ENCODE measurements around the gene MYOT. TPM values are rescaled to one million over a fixed set of nuclear protein-coding genes. Genes with fewer than 3 reads are reported as not detected.
A peak's percentile ranks its signal among the peaks of the same experiment; 100 is the strongest.

MYOT gene
- total RNA-seq, 1 experiment from 2014 or later: not detected

- DNase-seq: no peak
- Histone ChIP-seq H3K4me3 (no peak overlapping the region), H3K27ac (no peak overlapping the region), H3K36me3 (no peaks in the 10 kb centered on the region), H3K27me3 (no peaks in the 10 kb centered on the region; the same call in 1 of the 2 replicates), H3K4me1 (no peaks in the 10 kb centered on the region), H3K9me3 (replicated peaks) (no peaks in the 10 kb centered on the region)
Measured at GRCh38 chr5:137901011-137901817, 33.6 kb downstream of the MYOT start.

GRCh38 chr5:137902408-137903133 is 34.9 kb downstream of the MYOT start:
- DNase-seq: no peak
- Histone ChIP-seq H3K4me3 (no peak overlapping the region), H3K9me3 (replicated peaks) (no peaks in the 10 kb centered on the region), H3K4me1 (no peaks in the 10 kb centered on the region), H3K27ac (no peak overlapping the region), H3K27me3 (no peaks in the 10 kb centered on the region; the same call in 1 of the 2 replicates), H3K36me3 (no peaks in the 10 kb centered on the region)

- no peak overlapping the region for H3K4me3 ChIP-seq
- H3K27ac ChIP-seq: no peak overlapping the region
- no peaks in the 10 kb centered on the region for H3K4me1 ChIP-seq
- no peak for DNase-seq
- H3K27me3 ChIP-seq: no peaks in the 10 kb centered on the region
- no peaks in the 10 kb centered on the region for H3K36me3 ChIP-seq
- peaks cover 4% of the 10 kb centered on the region; the same call in 1 of the 2 replicates for H3K9me3 ChIP-seq (replicated peaks)
Measured at GRCh38 chr5:137914758-137915157, 47.1 kb downstream of the MYOT start.

- Histone ChIP-seq H3K9me3 (replicated peaks) (peaks cover 4% of the 10 kb centered on the region; the same call in 1 of the 2 replicates), H3K4me1 (no peaks in the 10 kb centered on the region; the same call in 1 of the 2 replicates), H3K27me3 (no peaks in the 10 kb centered on the region), H3K27ac (no peak overlapping the region), H3K36me3 (no peaks in the 10 kb centered on the region), H3K4me3 (no peak overlapping the region)
- DNase-seq: no peak
Measured at GRCh38 chr5:137916923-137917322, 49.3 kb downstream of the MYOT start.

- Histone ChIP-seq H3K27me3 (no peaks in the 10 kb centered on the region), H3K9me3 (replicated peaks) (no peaks in the 10 kb centered on the region), H3K4me3 (no peak overlapping the region), H3K4me1 (no peaks in the 10 kb centered on the region; the same call in 1 of the 2 replicates), H3K36me3 (no peaks in the 10 kb centered on the region), H3K27ac (no peak overlapping the region)
- DNase-seq: peak; percentile 3 to 6
Measured at GRCh38 chr5:137921931-137922330, 54.3 kb downstream of the MYOT start.

GRCh38 chr5:137923856-137924255 is 56.2 kb downstream of the MYOT start:
- H3K27me3 ChIP-seq: no peaks in the 10 kb centered on the region
- DNase-seq: no peak
- no peak overlapping the region for H3K27ac ChIP-seq
- no peaks in the 10 kb centered on the region; the same call in 1 of the 2 replicates for H3K4me1 ChIP-seq
- no peaks in the 10 kb centered on the region for H3K9me3 ChIP-seq (replicated peaks)
- H3K36me3 ChIP-seq: peaks cover 7% of the 10 kb centered on the region
- no peak overlapping the region for H3K4me3 ChIP-seq

GRCh38 chr5:137932800-137933199 is 65.1 kb downstream of the MYOT start:
- H3K27ac ChIP-seq: no peak overlapping the region
- no peak overlapping the region for H3K4me3 ChIP-seq
- DNase-seq: no peak

GRCh38 chr5:137933491-137933911 is 65.8 kb downstream of the MYOT start:
- Histone ChIP-seq H3K36me3 (peaks cover 7% of the 10 kb centered on the region), H3K27ac (no peak overlapping the region), H3K9me3 (replicated peaks) (no peaks in the 10 kb centered on the region), H3K27me3 (no peaks in the 10 kb centered on the region), H3K4me1 (no peaks in the 10 kb centered on the region), H3K4me3 (no peak overlapping the region)
- peak; percentile 4 to 27 for DNase-seq

More at GRCh38 chr5:137932800-137933199, 65.1 kb downstream of the MYOT start:
- Histone ChIP-seq H3K27me3 (no peaks in the 10 kb centered on the region), H3K4me1 (no peaks in the 10 kb centered on the region), H3K9me3 (replicated peaks) (no peaks in the 10 kb centered on the region), H3K36me3 (peaks cover 9% of the 10 kb centered on the region)

GRCh38 chr5:137935190-137935589 is 67.5 kb downstream of the MYOT start:
- H3K4me1 ChIP-seq: no peaks in the 10 kb centered on the region
- no peak for DNase-seq
- no peak overlapping the region for H3K27ac ChIP-seq
- H3K4me3 ChIP-seq: no peak overlapping the region
- H3K36me3 ChIP-seq: peaks cover 22% of the 10 kb centered on the region
- no peaks in the 10 kb centered on the region for H3K9me3 ChIP-seq (replicated peaks)
- no peaks in the 10 kb centered on the region for H3K27me3 ChIP-seq

- Histone ChIP-seq H3K4me3 (no peak overlapping the region), H3K36me3 (peaks cover 25% of the 10 kb centered on the region), H3K27me3 (no peaks in the 10 kb centered on the region), H3K27ac (no peak overlapping the region), H3K9me3 (replicated peaks) (no peaks in the 10 kb centered on the region), H3K4me1 (no peaks in the 10 kb centered on the region)
- no peak for DNase-seq
Measured at GRCh38 chr5:137935694-137936093, 68.0 kb downstream of the MYOT start.

Other genes starting within 250 kb of the MYOT start
- 0.03 TPM in 1 of 2 replicates, not detected in the other for gene KLHL3, start 131.8 kb upstream of the MYOT start, total RNA-seq (2014; rRNA removed; shearing (Covaris generic))
- gene HNRNPA0, start 113.5 kb upstream of the MYOT start, total RNA-seq (2014; rRNA removed; shearing (Covaris generic)): 34.9 and 36.3 TPM in 2 replicates
- not detected in 2 replicates for gene PKD2L2, start 21.6 kb downstream of the MYOT start, total RNA-seq (2014; rRNA removed; shearing (Covaris generic))
- 18.5 and 22.1 TPM in 2 replicates for gene FAM13B, start 165.2 kb downstream of the MYOT start, total RNA-seq (2014; rRNA removed; shearing (Covaris generic))
- gene WNT8A, start 216.2 kb downstream of the MYOT start, total RNA-seq (2014; rRNA removed; shearing (Covaris generic)): not detected in 2 replicates